NCI-H2107 treated with DMSO at 0.1 percent for 48 hours (cell line): ENCODE data around the gene IL13.
"Not testable (repeated sequence)": the region's sequence is repeated elsewhere in the genome, so short reads cannot be mapped to it uniquely, and the experiment has no call there.

Experiments used
- DNase-seq: peaks from one replicate; lab custom pipeline; 2025; ENCODE audit not compliant: unreplicated experiment; lab: John Stamatoyannopoulos, UW

The IL13 gene

DNA sequence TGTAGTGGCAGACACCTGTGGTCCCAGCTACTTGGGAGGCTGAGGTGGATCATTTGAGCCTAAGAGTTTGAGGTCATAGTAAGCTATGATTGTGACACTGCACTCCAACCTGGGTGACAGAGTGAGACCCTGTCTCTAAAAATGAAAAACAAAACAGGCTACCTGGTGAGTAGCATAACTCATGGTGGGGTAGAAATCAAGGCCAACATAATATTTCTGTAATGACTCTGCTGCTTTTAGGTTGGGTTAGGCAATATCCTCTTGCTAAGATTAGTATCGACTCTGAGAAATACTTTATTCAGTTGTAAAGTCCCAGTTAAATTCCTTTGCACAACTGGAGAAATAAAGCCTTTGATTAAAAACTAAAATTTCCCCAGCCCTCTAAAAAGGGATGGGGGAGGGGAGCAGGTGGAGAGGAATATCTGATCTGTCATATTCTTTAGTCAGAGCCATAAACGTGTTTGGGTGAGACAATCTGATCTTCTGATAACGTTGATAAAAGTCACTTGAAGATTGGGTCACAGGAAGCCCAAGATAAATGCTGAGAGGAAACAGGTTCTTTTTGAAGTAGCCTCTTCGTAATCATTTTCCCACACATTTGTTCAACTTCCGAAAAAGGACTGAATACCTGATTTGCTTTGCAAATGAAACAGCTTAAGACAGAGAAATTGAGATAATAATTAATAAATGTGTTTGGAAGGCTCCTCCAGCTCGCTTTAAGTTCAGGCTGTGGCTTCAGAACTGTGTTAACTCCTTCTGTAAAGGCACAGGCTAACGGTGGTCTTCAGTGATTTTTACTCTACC, 30.8 kb downstream of the IL13 start:
- no peak for DNase-seq

DNA sequence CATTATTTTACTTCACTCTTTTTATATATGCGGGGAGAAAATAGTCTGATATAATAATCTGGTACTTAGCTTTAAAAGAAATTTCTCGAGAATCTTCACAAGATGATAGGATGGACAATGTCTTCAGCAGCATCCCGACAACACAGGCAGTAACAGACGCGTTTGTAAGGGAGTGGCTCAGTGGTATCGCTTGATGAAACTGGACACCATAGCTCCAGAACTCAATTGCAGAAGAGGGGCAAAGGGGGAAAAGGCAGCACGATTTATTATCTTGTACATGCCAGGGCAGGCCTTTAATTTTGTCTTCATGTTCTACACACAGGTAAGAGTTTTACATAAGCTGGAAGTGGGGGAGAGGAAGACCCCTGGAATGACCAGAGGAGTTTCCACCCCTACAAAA, 31.5 kb downstream of the IL13 start:
- DNase-seq = no peak

DNA sequence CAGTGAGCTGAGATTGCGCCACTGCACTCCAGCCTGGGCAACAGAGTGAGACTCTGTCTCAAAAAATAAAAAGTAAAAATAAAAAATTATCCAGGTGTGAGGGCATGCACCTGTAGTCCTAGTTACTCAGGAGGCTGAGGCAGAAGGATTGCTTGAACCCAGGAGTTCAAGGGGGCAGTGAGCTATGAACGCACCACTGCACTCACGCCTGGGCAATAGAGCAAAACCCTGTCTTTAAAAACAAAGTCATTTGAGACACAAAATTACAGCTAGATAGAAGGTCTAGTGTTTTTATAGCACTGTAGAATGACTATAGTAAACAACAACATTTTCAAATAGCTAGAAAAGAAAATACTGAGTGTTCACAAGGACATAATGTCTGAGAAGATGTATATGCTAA, 32.2 kb downstream of the IL13 start:
- DNase-seq = no peak

DNA sequence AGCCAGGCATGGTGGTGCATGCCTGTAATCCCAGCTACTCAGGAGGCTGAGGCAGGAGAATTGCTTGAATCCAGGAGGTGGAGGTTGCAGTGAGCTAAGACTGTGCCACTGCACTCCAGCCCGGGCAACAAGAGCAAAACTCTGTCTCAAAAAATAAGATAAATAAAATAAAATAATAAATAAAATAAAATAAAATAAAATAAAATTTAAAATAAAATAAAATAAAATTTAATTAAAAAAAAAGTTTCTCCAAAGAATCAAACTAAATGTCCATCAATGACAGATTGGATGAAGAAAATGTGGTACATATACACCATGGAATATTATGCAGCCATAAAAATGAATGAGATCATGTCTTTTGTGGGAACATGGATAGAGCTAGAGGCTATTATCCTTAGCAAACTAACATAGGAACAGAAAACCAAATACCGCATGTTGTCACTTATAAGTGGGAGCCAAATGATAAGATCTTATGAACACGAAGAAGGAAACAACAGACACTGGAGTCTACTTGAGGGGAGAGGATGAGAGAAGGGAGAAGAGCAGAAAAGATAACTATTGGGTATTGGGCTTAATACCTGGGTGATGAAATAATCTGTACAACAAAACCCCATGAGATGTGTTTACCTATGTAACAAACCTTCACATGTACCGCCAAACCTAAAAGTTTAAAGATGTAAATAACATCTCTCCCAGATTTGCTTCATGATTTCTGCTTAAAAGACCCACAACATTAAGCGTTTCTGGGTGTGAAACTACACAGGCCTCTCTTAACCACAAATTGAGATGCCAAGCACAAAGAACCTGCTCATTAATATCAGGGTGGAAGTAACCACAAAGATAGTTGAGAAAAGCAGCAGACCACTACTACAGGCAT, 34.0 kb downstream of the IL13 start:
- not testable (repeated sequence) for DNase-seq

DNA sequence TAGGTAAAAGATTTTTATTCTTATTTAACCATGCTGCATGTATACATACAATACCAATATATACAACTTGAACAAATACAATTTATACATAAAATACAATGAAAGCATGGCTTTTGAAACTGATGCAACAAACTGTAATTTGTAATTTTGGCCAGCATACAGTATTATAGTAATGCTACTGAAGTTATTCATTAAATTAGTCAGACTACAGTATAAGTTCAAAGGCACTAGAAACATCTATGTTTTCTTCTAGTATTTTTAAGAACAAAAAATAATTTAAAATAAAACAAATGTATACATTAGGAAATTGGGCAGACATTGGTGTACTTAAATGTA, 34.6 kb downstream of the IL13 start:
- no peak for DNase-seq

DNA sequence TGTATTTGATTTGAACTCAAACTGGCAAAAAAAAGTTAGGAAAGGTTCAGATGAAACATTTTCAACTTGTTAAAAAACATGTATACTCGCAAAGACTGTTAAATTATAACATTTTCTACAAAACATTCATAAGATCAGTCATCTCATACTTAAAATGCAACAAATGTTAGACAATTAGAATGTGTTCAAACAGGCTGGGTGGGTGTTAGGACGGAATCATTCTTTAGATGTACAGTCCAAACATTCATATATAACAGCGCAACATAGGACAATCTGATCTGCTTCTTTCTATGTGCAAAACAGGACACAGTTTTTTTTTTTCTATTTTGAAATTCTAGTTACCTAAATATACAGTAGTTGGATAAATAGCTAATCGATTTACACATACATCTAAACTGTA, 38.0 kb downstream of the IL13 start:
- no peak for DNase-seq

DNA sequence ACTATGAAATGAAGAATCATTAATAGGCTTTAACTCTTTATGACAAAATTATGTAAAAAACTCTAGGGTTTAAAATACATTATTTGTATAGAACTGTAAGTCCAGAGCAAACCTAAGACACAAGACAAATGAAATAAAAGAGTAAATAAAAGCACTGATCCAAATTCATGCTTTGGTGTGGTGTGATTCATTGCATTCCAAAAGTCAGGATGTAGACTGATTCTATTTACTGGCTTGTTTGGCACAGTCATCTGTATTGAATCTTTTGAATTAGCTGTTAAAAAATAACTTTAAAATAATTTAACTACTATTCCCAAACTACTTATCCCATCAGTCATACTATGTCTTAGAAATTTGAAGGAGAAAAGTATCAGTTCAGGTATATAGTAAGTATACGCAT, 46.9 kb downstream of the IL13 start:
- no peak for DNase-seq

DNA sequence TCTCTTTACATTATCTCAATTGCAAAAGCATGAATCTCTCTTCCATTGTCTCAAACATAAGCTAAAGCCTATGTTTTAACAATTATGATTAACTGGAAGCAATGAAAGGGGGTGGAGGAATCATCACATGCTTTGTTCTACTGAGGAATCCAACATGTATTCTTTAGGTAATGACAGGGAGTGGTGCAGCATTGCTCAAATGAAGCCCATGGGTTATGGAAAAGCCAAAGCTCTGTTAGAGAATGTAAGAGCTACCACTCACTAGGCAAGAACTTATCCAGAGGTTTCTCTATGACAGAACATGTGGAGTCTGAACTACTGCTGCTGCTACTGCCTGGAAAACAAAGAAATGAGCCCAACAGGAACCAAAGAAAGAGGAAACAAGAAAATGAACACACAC, 50.7 kb downstream of the IL13 start:
- no peak for DNase-seq
